ENCODE measurements around the gene SCRN2. TPM values are rescaled to one million over a fixed set of nuclear protein-coding genes. Genes with fewer than 3 reads are reported as not detected.

Gene SCRN2
- total and polyA plus RNA-seq, 2 experiments from 2014 or later, result 139 to 149 TPM

- Histone ChIP-seq H3K9me3 (ENCODE audit: low read depth) (no peaks in the 10 kb centered on the region), H3K27ac (no peak overlapping the region), H3K4me1 (ENCODE audit: low read depth) (no peaks in the 10 kb centered on the region), H3K27me3 (no peaks in the 10 kb centered on the region), H3K4me3 (no peak overlapping the region), H3K36me3 (no peaks in the 10 kb centered on the region)
- peak in 1 of 2 donors; percentile 13 for DNase-seq (ENCODE audit: low read depth in 1 of 2, low spot score in 1 of 2)
- no peak for TF ChIP-seq CTCF (IDR thresholded peaks at IDR 0.05; ENCODE audit: low read depth, low read length)
Observed at GRCh38 chr17:47810901-47811635, 30.0 kb downstream of the SCRN2 start.

GRCh38 chr17:47810200-47810821, 30.8 kb downstream of the SCRN2 start:
- Histone ChIP-seq H3K27ac (no peak overlapping the region), H3K9me3 (ENCODE audit: low read depth) (no peaks in the 10 kb centered on the region), H3K36me3 (no peaks in the 10 kb centered on the region), H3K4me1 (ENCODE audit: low read depth) (peaks cover 7% of the 10 kb centered on the region), H3K27me3 (no peaks in the 10 kb centered on the region), H3K4me3 (no peak overlapping the region)
- TF ChIP-seq CTCF (IDR thresholded peaks at IDR 0.05; ENCODE audit: low read depth, low read length), result no peak
- DNase-seq (ENCODE audit: low read depth in 1 of 2, low spot score in 1 of 2), result peak; percentile 28 to 87

GRCh38 chr17:47808830-47809480, 32.1 kb downstream of the SCRN2 start:
- no peak overlapping the region for H3K4me3 ChIP-seq
- H3K4me1 ChIP-seq (ENCODE audit: low read depth), result peaks cover 16% of the 10 kb centered on the region
- no peaks in the 10 kb centered on the region for H3K9me3 ChIP-seq (ENCODE audit: low read depth)
- no peak for TF ChIP-seq CTCF (IDR thresholded peaks at IDR 0.05; ENCODE audit: low read depth, low read length)
- no peaks in the 10 kb centered on the region for H3K36me3 ChIP-seq
- no peaks in the 10 kb centered on the region for H3K27me3 ChIP-seq
- no peak for DNase-seq (ENCODE audit: low read depth in 1 of 2, low spot score in 1 of 2)
- H3K27ac ChIP-seq, result no peak overlapping the region

GRCh38 chr17:47808036-47808829, 32.8 kb downstream of the SCRN2 start:
- Histone ChIP-seq H3K27ac (no peak overlapping the region), H3K9me3 (ENCODE audit: low read depth) (no peaks in the 10 kb centered on the region), H3K4me1 (ENCODE audit: low read depth) (peaks cover 16% of the 10 kb centered on the region), H3K27me3 (no peaks in the 10 kb centered on the region), H3K36me3 (no peaks in the 10 kb centered on the region), H3K4me3 (no peak overlapping the region)
- no peak for TF ChIP-seq CTCF (IDR thresholded peaks at IDR 0.05; ENCODE audit: low read depth, low read length)
- DNase-seq (ENCODE audit: low read depth in 1 of 2, low spot score in 1 of 2), result no peak

- Histone ChIP-seq H3K9me3 (ENCODE audit: low read depth) (no peaks in the 10 kb centered on the region), H3K4me1 (ENCODE audit: low read depth) (peaks cover 16% of the 10 kb centered on the region), H3K4me3 (no peak overlapping the region), H3K27ac (no peak overlapping the region), H3K36me3 (no peaks in the 10 kb centered on the region), H3K27me3 (no peaks in the 10 kb centered on the region)
- TF ChIP-seq CTCF (IDR thresholded peaks at IDR 0.05; ENCODE audit: low read depth, low read length), result no peak
- DNase-seq (ENCODE audit: low read depth in 1 of 2, low spot score in 1 of 2), result no peak
Observed at GRCh38 chr17:47807421-47807820, 33.7 kb downstream of the SCRN2 start.

Measured in cardiac muscle cell (in vitro differentiated cells and primary cell).